DOHH2 (cell line): ENCODE measurements around the gene SLC16A13.
"Not testable (repeated sequence)": the region's sequence is repeated elsewhere in the genome, so short reads cannot be mapped to it uniquely, and the experiment has no call there.

Experiments used
- EZH2phosphoT487 ChIP-seq: fragments of 200-600 bp; sonication (generic); IDR thresholded peaks from 2 replicates; pipeline ENCODE4 v1.6.1; 2017; ENCODE audit warnings: borderline replicate concordance, mild to moderate bottlenecking, antibody characterized with exemption, low read length, moderate library complexity, mixed read lengths
- TF ChIP-seq, protein P1 (sequence below): fragments of 200-600 bp; sonication (generic); IDR thresholded peaks from one replicate; pipeline ENCODE4 v1.5.1; 2014; ENCODE audit warnings: antibody characterized with exemption, mild to moderate bottlenecking, low read depth, low read length; ENCODE audit not compliant: poor library complexity, severe bottlenecking

DNA sequence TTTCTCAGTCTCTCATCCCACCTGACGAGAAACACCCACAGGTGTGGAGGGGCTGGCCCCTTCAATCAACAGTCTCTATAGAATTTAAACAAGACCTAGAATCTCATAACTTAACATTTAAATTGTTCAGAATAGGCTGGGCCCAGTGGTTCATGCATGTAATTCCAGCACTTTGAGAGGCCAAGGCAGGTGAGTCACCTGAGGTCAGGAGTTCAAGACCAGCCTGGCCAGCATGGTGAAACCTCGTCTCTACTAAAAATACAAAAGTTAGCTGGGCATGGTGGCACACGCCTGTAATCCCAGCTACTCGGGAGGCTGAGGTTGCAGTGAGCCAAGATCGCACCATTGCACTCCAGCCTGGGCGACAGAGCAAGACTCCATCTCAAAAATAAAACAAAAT lies 53.8 kb downstream of the SLC16A13 start:
- TF ChIP-seq EZH2phosphoT487 = not testable (repeated sequence)
- TF ChIP-seq, protein P1, sequence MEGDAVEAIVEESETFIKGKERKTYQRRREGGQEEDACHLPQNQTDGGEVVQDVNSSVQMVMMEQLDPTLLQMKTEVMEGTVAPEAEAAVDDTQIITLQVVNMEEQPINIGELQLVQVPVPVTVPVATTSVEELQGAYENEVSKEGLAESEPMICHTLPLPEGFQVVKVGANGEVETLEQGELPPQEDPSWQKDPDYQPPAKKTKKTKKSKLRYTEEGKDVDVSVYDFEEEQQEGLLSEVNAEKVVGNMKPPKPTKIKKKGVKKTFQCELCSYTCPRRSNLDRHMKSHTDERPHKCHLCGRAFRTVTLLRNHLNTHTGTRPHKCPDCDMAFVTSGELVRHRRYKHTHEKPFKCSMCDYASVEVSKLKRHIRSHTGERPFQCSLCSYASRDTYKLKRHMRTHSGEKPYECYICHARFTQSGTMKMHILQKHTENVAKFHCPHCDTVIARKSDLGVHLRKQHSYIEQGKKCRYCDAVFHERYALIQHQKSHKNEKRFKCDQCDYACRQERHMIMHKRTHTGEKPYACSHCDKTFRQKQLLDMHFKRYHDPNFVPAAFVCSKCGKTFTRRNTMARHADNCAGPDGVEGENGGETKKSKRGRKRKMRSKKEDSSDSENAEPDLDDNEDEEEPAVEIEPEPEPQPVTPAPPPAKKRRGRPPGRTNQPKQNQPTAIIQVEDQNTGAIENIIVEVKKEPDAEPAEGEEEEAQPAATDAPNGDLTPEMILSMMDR = not testable (repeated sequence)
